ENCODE results near the gene CKMT1B. TPM values are rescaled to one million over a fixed set of nuclear protein-coding genes. Genes with fewer than 3 reads are reported as not detected.
"Not testable (repeated sequence)": the region's sequence is repeated elsewhere in the genome, so short reads cannot be mapped to it uniquely, and the experiment has no call there.

CKMT1B gene
- total RNA-seq, 1 donor from 2014 or later = 29.7 TPM

- H3K27ac ChIP-seq = no peak overlapping the region
- intact Hi-C loops (cut with DNase I) = no loop called here
- no peaks in the 10 kb centered on the region for H3K4me1 ChIP-seq
- H3K9me3 ChIP-seq = no peaks in the 10 kb centered on the region
- no peak for DNase-seq (ENCODE audit: extremely low spot score in 2 of 2)
- peaks cover 0 to 12% of the 10 kb centered on the region in 2 donors for H3K36me3 ChIP-seq
- no peak for TF ChIP-seq POLR2AphosphoS5 (IDR thresholded peaks at IDR 0.05; ENCODE audit: insufficient read depth in 1 of 2, low read depth in 1 of 2)
- TF ChIP-seq, protein P1, sequence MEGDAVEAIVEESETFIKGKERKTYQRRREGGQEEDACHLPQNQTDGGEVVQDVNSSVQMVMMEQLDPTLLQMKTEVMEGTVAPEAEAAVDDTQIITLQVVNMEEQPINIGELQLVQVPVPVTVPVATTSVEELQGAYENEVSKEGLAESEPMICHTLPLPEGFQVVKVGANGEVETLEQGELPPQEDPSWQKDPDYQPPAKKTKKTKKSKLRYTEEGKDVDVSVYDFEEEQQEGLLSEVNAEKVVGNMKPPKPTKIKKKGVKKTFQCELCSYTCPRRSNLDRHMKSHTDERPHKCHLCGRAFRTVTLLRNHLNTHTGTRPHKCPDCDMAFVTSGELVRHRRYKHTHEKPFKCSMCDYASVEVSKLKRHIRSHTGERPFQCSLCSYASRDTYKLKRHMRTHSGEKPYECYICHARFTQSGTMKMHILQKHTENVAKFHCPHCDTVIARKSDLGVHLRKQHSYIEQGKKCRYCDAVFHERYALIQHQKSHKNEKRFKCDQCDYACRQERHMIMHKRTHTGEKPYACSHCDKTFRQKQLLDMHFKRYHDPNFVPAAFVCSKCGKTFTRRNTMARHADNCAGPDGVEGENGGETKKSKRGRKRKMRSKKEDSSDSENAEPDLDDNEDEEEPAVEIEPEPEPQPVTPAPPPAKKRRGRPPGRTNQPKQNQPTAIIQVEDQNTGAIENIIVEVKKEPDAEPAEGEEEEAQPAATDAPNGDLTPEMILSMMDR (IDR thresholded peaks at IDR 0.05) = no peak
- no peak for TF ChIP-seq POLR2A (IDR thresholded peaks at IDR 0.05)
- H3K4me3 ChIP-seq = no peak overlapping the region
- no peaks in the 10 kb centered on the region for H3K27me3 ChIP-seq
These were observed 41.6 kb upstream of the CKMT1B start for GRCh38 chr15:43552256-43552655.

DNA sequence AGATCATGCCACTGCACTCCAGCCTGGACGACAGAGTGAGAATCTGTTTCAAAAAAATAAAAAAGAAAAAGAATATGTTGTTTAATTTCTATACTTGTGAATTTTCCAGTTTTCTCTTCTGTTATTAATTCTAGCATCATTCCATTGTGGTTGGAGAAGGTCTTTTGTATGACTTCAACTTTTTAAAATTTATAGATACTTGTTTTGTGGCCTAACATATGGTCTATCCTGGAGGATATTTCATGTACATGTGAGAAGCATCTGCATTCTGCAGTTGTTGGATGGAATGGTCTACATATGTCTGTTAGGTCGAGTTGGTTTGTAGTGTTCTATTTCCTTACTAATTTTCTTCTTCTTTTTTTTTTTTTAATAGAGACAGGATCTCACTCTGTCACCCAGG, 40.8 kb upstream of the CKMT1B start:
- intact Hi-C loops (cut with DNase I) = no loop called here
- TF ChIP-seq, protein P1 (IDR thresholded peaks at IDR 0.05) = no peak
- TF ChIP-seq POLR2A (IDR thresholded peaks at IDR 0.05) (no peak), POLR2AphosphoS5 (IDR thresholded peaks at IDR 0.05; ENCODE audit: insufficient read depth in 1 of 2, low read depth in 1 of 2) (no peak)
- Histone ChIP-seq H3K4me1 (no peaks in the 10 kb centered on the region), H3K27ac (no peak overlapping the region), H3K36me3 (peaks cover 0 to 12% of the 10 kb centered on the region in 2 donors), H3K27me3 (no peaks in the 10 kb centered on the region), H3K4me3 (no peak overlapping the region), H3K9me3 (no peaks in the 10 kb centered on the region)
- no peak for DNase-seq (ENCODE audit: extremely low spot score in 2 of 2)

- H3K4me1 ChIP-seq; H3K27me3 ChIP-seq; H3K27ac ChIP-seq; DNase-seq (ENCODE audit: extremely low spot score in 2 of 2); H3K9me3 ChIP-seq; H3K4me3 ChIP-seq; intact Hi-C loops (cut with DNase I); H3K36me3 ChIP-seq: not testable (repeated sequence)
These were observed 31.1 kb upstream of the CKMT1B start for GRCh38 chr15:43562753-43563152.

DNA sequence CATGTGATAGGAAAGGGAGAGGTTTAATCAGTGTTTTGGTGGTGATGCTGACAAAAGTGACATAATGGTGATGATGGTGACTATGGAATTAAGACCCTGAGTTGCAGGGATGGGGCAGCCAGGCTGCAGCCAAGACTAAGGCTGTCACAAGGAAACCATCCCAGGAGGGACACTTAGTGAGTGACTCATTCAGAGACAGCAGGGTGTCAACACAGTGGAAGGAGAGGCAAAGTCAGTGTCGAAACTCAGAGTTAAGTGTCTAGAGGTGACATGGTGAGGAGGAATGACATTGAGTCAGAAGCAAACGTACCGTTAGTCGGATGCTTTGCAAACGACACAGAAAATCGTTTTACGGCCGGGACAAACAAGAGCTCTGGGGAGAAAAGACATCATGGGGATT, 30.0 kb upstream of the CKMT1B start:
- H3K27me3 ChIP-seq; H3K9me3 ChIP-seq; intact Hi-C loops (cut with DNase I); H3K4me1 ChIP-seq; H3K4me3 ChIP-seq; DNase-seq (ENCODE audit: extremely low spot score in 2 of 2); H3K36me3 ChIP-seq; H3K27ac ChIP-seq: not testable (repeated sequence)

DNA sequence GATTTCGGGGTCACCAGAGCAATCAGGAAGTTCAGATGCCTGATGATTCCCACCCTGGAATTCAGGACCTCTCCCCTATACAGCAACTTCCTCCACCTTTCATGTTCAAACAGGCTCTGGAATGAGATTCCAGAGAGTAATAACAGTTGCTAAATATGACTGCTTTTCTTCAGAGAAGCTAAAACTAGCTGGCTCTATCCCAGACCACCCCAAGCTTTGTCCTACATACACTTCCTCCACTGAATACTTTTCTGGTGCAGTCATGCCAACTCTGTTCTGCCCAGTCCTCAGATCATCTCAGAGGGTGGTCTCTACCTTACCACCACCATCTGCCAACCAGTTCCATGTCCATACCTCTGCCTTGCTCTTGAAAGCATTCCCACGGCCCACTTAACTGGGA, 27.2 kb upstream of the CKMT1B start:
- H3K4me3 ChIP-seq; H3K9me3 ChIP-seq; H3K4me1 ChIP-seq; intact Hi-C loops (cut with DNase I); H3K27me3 ChIP-seq; H3K36me3 ChIP-seq; DNase-seq (ENCODE audit: extremely low spot score in 2 of 2); H3K27ac ChIP-seq: not testable (repeated sequence)

DNA sequence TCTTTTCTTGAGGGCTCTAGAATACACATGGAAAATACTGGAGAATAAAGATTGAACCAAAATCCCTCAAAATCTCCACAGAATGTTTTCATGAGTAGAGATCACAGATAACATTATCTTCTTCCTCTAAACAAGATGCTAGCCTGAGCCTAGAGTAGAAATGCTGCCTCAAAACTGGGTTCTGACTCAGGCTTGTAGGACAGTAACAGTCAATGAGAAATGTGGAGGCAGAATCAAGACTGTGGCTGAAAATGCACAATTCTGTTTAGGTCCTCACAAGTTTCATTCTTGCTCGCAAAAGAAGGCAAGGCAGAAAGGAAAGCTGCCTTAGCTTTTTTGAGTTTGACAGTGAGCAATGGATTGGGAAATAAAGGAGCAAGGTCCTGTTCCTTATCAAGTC, 19.2 kb upstream of the CKMT1B start:
- DNase-seq (ENCODE audit: extremely low spot score in 2 of 2); H3K9me3 ChIP-seq; H3K36me3 ChIP-seq; H3K4me1 ChIP-seq; H3K27me3 ChIP-seq; H3K27ac ChIP-seq; H3K4me3 ChIP-seq; intact Hi-C loops (cut with DNase I): not testable (repeated sequence)

DNA sequence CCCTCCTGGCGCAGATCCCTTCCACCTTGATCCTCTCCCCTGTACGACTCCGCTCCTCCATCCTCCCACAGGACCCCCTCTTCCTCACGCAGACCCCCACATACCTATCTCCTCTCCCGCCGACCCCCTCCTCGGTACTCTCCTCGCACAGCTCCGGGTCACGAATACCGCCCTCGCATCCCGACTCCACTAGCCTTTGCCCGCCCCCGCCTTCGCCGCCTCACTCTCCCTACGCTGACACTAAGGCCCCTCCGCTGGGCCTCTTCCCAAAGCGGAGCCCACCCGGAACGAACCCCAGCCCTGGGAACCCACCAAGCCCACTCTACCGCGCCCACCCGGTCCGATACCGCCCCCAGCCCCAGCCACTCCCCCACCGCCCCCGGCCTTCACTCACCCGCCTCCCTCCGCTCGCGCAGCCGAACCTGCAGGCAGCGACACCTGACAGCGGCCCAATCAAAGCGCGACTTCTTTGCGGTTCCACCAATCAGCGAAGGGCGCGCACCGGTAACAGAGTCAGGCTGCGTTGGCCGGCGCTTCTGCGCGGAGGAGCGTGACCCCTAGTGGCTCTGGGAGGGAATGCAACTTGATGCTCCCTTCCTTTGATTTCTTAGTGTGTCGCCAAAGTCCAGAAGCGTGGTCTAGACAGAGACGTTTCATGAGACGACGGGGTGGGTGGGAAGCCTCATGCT, 3.9 kb upstream of the CKMT1B start, which contains the start of gene PPIP5K1:
PPIP5K1 (minus strand) TSS at position 431 of the 689 bp plus-strand sequence. CDS start 5,704 bp downstream, outside the sequence.
- DNase-seq (ENCODE audit: extremely low spot score in 2 of 2); H3K4me3 ChIP-seq; H3K9me3 ChIP-seq; H3K36me3 ChIP-seq; H3K4me1 ChIP-seq; intact Hi-C loops (cut with DNase I); H3K27me3 ChIP-seq; H3K27ac ChIP-seq: not testable (repeated sequence)

DNA sequence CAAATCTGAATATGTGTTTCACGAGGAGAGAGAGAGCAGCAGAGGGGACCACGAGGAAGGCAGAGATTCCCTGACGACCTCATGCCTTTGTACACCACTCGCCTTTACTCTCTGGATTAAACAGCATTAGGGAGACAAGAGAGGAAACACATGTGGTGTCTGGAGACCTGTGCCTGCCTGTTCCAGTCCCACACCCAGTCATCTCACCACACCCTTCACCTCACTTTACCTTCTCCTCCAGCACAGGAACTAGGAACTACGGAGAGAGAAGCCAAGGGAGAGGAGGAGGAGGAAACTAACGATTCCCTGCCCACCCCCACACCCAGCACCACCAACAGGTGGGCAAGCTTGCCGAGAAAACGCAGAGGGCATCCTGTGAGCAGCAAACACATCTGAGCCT, 986 bp upstream of the CKMT1B start:
- intact Hi-C loops (cut with DNase I); H3K4me1 ChIP-seq; H3K4me3 ChIP-seq; DNase-seq (ENCODE audit: extremely low spot score in 2 of 2); H3K27ac ChIP-seq; H3K9me3 ChIP-seq; H3K36me3 ChIP-seq; H3K27me3 ChIP-seq: not testable (repeated sequence)

DNA sequence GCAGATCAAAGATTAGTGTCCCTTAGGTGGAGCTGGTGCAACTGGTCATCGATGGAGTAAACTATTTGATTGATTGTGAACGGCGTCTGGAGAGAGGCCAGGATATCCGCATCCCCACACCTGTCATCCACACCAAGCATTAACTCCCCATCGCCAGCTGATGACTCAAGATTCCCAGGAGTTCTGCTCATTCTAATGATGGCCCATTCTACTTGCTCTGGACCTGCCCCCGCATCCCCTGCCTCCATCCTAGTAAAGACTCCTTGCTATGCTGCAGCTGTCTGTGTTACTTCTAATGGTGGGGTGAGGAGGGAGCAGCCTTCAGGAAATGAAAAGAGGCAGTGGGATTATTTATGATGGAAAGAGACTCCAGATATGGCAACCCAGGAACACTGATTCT, 5.3 kb downstream of the CKMT1B start:
- intact Hi-C loops (cut with DNase I); H3K27me3 ChIP-seq; H3K27ac ChIP-seq; H3K4me1 ChIP-seq; DNase-seq (ENCODE audit: extremely low spot score in 2 of 2); H3K36me3 ChIP-seq; H3K9me3 ChIP-seq; H3K4me3 ChIP-seq: not testable (repeated sequence)

GRCh38 chr15:43600200-43600599, 6.4 kb downstream of the CKMT1B start:
- intact Hi-C loops (cut with DNase I); H3K27ac ChIP-seq; H3K36me3 ChIP-seq; H3K4me1 ChIP-seq; H3K4me3 ChIP-seq; H3K9me3 ChIP-seq; H3K27me3 ChIP-seq; DNase-seq (ENCODE audit: extremely low spot score in 2 of 2): not testable (repeated sequence)

GRCh38 chr15:43602233-43602632, 8.4 kb downstream of the CKMT1B start:
- intact Hi-C loops (cut with DNase I); H3K4me1 ChIP-seq; DNase-seq (ENCODE audit: extremely low spot score in 2 of 2); H3K27me3 ChIP-seq; H3K27ac ChIP-seq; H3K9me3 ChIP-seq; H3K36me3 ChIP-seq; H3K4me3 ChIP-seq: not testable (repeated sequence)

GRCh38 chr15:43617750-43618149, 23.9 kb downstream of the CKMT1B start:
- H3K4me1 ChIP-seq; H3K36me3 ChIP-seq; intact Hi-C loops (cut with DNase I); DNase-seq (ENCODE audit: extremely low spot score in 2 of 2); H3K9me3 ChIP-seq; H3K27me3 ChIP-seq; H3K27ac ChIP-seq; H3K4me3 ChIP-seq: not testable (repeated sequence)
